Stimulated activated CD4-positive, alpha-beta T cell treated with anti-CD3 and anti-CD28 coated beads, Interleukin-4, amount 100 ng/mL, for 1 hour (primary cell): ENCODE results near the gene CDX1.

Experiments
- DNase-seq: peaks from one replicate; pipeline ENCODE4 v3.0.0-alpha.2; 2020

Gene CDX1

DNA sequence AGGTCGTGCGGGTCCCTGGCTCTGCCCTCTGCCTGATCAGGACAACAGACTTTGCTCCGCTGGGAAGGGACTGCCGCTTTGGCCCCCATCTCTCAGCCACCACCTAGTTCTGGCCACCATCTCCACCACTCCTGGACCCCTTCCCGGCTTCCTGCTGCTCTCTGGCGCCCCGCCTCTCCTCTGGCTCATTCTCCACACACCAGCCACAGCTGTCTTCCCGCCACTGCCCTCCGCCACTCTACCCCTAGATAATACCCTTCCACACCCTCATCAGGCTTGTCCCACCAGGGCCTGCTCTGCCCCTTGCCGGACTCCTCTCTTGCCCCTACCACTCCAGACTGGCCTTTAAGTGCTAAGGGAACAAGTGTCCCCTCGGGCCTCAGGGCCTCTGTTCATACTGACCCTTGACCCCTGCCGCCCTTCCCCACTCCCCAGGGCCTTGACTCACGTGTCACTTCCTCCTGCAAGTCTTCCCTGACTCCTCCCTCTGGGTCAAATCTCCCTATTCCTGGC lies 3.0 kb upstream of the CDX1 start:
- no peak for DNase-seq

DNA sequence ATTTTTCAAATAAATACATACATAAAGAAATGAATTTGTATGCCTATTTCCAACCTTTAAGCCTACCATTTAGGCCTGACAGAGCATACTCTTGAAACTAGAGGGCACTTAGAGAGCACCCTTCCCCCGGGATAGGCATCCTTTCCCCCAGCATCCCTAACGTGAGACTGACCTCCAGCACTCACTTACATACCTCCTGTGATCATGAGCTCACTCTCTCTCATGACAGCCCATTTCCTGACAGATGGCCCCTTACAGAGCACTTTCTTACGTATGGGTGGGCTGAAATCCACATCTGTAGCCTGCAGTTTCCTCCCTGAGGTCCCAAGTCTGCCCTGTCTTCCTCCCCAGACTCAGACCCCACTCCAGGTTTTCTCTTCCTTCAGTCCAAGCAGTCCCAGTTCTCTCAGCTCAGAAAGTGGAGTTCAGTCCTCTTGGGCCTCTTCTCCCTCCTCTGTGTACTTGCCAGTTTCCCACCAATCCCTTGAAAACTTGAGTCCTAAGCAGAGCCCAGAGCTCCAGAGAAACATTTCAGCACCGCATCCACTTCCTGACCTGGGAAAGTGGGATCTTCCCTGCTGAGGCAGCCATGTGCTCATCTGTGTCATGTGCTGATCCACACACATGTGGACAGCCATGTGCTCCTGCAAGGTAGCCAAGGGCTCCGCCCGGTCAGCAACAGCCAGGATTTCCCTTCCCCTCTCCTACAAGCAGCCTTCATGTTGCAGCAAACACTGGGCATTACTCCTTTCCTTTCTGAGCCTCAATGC lies 2.2 kb upstream of the CDX1 start:
- no peak for DNase-seq

DNA sequence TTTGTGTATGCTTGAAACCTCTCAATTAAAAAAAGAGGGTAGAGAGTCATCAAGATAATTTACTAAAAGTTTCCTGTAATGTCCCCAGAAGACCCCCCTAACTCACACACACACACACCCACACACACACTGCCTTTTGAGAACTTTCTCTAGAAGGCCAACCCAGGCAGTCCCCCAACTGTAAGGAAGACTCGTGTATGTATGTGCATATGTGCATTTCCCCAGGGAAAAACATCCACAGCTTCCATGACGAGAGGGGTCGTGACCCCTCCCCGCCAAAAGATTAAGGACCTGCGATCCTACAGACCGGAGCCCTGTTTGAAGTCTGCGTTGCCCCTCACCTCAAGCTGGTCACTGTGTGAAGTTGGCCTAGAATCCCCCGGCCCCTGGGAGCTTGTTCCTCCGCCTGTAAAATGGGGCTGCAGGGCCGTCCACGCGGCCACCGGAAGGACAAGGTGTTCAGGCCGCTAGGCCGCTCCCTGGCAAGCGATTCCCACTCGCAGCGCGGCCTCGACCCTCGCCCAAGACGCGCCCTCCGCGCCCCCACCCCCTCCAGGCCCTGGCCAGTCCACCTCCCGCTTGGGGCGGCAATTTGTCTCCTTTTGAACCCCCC lies 435 bp upstream of the CDX1 start:
- DNase-seq = no peak

DNA sequence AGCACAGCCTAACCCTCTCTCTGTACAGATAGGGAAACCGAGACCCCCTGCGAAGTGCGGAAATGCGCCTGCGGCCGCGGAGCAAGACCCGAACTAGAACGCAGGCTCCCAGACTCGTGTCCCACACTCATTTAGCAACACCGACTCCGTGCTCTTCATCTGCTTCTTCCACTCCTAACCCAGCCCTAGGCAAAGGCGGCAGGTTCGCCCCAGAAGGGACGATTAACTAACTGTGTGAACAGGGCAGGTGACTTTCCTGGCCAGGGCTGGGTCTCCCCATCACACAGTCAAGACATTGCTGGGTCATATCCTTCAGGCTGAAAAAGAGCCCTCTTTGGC lies 903 bp downstream of the CDX1 start:
- DNase-seq = no peak

DNA sequence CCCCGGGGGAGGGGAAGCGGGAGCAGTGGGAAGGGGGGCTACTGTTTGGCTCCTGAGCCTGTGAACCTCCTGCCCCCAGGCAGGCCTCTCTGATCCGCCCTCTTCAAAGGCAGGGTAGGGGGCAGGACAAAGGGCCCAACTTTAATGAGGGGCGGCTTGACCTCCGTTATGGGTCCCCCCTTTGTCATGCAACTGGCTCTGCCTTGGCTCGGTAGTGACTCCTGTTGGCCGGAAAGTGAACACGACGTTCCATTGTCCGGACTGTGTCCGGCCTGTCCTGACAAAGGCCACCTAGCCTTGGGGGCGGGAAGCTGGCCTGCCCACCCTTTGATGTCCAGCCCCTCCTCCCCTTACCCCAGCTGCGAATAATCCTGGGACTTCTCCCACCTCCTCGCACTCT lies 1.3 kb downstream of the CDX1 start:
- no peak for DNase-seq

DNA sequence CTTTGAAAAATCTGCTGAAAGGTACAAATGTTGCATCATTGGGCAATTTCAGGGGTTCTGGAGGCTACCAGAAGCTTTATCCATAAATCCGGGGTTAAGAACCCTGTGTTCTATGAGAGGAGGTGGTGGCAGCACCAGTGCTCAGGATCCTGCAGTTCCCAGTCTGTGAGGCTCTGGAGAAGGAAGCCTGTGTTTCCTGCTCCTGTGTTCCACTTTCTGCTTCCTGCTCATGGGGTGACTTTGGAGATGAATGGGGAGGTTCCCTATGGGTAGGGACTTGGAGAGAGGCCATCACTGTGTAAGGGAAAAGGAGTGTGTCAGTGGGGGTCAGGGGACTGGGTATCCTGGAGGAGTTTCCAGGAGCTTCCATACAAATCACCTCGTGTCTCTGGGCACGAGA lies 2.3 kb downstream of the CDX1 start:
- no peak for DNase-seq

DNA sequence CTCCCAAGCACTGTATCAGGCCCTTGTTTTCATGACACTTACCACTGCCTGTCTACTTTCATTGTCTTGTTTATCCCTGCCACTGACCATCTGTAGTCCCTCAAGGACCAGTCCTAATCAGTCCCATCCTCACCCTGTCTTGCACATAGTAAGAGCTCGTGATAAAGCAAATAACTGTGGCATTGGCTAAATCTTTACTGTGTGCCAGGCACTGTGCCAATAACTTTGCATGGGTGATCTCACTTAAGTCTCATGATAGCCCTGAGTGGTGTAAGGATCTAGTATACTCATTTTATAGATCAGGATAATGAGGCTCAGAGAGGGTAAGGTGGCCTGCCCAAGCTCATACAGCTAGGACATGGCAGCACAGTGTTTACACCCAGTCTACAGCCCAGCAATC lies 5.6 kb downstream of the CDX1 start:
- DNase-seq = no peak

DNA sequence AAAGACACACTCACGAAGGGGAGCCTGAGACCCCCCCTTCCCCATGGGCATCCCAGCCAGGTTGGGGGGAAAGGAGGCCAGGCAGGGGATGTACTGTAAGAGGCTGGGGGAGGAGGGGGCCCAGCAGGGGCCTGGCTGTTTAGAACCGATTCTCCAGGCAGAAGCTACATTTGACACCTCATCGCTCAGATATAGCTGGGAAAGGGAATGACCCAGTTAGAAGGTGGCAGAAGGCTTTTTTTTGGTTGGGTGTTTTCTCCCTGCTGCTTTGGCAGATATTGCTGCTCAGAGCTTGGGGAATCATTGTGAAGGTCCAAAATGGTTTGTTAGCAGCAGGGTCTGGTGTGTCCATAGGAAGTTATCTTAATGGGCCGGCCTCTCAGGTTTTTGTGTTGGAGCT lies 6.0 kb downstream of the CDX1 start:
- no peak for DNase-seq

DNA sequence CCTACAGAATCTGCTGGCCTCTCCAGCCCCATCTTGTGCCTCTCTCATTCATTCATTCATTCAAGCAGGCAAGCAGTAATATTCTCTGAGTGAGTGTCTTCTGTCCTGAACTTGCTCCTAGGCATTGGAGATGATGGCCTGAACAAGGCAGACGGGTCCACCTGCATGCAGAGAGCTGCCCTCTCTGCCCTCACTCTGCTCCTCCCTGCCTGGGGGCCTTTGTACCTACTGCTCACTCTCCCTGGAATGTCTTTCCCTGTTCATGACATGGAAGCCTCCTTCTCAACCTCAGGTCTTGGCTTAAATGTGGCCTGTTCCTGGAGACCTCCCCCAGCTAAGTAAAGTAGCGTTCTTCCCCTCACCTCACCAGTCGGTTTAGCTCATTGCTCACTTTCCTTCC lies 6.6 kb downstream of the CDX1 start:
- no peak for DNase-seq

DNA sequence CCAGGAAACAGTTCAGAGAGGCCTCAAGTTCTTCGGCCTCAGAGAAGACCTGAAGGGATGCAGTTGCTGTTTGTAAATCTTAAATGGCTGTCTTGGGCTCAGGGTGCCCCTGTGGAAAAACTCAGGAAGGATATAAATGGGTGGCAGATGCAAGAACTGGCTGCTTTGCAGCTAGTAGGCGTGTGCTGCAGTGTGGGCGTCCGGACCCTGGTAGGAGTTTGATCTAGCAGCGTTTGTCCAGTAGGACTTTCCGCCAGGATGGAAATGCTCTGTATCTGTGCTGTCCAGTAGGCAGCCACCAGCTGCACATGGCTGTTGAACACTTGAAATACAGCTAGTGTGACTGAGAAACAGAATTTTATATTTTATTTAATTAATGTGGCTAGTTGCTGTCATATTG lies 7.7 kb downstream of the CDX1 start:
- DNase-seq = no peak

DNA sequence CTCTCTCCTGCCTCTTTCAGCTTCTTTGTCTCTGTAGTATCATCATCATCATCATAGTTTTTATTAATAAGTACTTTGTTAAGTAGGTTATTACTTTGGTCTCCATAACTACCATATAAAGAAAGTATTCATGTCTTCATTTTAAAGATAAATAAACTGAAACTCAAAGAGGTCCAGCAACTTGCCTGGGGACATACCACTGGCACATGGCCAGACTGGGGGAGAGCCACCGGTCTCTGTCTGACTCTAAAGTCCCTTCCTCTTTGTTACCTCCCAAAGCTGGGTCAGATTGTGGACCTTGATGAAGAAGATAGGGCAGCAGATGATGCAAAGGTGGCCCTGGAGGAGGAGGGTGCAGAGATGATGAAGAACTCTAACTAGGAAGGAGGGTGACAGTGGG lies 8.5 kb downstream of the CDX1 start:
- no peak for DNase-seq

DNA sequence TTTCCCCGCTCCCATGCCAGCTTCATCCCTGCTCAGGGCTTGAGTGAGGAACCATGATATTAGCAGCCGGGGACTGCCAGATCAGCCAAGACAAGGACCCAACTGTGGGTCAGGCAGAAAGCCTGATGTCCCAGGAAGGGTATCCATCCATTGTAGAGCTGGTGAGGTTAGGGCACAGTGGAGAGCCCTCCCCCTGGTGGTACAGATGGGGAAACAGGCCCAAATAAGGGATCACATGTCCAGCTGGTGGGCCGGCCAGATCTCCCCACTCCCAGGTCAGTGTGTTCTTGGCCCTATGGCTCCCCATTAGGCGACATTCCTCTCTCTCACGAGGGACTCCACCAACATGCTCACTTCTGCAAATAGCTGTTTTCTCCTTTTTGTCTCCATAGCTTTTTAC lies 9.0 kb downstream of the CDX1 start:
- no peak for DNase-seq

DNA sequence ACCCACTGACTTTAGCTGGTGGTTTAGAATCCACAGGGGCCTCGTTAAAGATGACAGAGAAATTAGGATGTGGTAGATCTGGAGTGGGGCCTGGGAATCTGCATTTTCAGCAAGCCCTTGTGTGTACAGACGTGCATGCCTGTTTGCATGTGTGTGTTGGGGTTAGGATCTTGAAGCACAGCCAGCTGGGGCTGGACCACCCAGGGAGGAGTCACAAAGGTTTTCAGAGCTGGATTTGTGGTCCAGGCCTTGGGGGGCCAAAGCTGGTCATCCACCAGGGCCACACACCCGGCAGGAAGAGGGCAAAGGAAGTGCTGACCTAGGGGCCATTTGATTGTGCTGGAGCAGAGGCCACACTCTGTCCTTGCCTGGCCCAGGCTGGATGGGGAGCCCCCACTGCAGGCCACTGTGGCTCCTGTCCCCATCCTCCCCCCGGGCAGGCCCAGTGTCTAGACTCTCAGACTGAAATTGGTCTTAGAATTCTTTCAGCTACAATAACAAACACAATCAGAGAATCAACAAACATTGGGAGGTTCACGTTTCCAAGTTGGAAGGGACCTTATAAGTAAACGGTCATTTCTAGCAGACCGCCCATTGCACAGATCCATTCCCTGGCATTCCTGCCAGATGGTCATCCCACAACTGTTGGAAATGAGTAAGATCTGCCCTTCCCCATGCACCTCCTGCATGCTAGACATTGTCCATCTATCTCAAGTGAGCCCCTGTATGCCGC lies 10.3 kb downstream of the CDX1 start:
- no peak for DNase-seq

DNA sequence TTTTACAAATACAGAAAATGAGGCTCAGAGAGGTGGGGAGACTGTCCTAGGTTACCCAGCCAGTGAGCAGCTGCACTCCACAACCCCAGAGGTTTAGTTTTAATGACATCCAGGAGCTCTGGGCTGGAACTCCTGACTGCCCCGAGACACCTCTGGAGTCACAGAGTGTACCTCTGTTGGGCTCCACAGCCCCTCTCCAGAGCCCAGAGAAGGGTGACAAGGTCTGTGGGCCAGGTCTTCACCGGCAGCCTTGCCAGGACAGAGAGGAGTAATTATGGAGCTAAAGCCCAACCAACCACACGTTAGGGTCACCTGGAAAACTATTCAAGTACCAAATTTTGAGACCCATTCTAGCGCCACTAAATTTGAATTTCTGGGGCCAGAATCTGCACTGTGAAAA lies 11.1 kb downstream of the CDX1 start:
- DNase-seq = no peak

DNA sequence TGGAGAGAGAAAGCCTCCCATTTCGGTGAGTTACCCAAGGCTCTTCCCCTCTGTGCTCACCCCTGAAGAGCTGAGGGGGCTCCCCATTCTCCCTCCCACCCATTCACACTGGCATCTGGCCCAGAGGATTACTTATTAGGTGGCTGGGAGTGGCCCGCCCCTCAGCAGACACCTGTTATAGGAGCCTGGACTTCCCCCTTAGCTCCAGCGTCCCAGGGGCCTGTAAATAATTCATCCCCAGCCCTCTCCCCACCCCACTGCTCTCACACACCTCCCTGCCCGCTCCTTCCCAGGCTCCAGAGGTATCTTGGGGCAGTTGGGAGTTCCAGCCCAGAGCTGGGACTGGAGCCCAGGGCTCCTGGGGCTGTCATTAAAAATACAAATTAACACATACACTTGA lies 11.7 kb downstream of the CDX1 start:
- DNase-seq = no peak

DNA sequence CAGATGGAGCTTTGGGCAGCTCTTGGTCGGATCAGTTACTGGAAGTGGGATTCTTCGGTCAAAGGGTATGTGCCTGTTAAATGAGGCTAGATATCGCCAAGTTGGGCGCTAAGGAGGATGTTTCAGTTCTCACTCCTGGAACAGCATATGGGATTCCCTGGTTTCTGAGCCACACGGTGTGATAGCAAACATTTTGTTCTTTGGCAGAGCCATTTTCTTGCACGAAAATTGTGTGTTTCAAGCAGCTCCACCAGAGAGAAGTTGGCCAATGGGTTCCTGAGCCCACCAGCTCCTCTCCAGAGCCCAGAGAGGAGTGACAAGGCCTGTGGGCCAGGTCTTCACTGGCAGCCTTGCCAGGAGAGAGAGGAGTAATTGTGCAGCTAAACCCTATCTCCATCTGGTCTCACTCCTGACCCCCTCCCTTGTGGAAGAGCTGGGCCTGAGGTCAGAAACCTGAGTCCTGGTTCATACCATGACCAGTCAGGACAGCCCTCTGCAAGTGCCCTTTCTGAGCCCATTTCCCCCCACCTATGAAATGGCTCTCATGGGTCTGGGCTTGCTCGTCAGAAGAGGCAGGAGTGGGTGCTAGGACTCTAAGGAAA lies 12.5 kb downstream of the CDX1 start:
- no peak for DNase-seq

DNA sequence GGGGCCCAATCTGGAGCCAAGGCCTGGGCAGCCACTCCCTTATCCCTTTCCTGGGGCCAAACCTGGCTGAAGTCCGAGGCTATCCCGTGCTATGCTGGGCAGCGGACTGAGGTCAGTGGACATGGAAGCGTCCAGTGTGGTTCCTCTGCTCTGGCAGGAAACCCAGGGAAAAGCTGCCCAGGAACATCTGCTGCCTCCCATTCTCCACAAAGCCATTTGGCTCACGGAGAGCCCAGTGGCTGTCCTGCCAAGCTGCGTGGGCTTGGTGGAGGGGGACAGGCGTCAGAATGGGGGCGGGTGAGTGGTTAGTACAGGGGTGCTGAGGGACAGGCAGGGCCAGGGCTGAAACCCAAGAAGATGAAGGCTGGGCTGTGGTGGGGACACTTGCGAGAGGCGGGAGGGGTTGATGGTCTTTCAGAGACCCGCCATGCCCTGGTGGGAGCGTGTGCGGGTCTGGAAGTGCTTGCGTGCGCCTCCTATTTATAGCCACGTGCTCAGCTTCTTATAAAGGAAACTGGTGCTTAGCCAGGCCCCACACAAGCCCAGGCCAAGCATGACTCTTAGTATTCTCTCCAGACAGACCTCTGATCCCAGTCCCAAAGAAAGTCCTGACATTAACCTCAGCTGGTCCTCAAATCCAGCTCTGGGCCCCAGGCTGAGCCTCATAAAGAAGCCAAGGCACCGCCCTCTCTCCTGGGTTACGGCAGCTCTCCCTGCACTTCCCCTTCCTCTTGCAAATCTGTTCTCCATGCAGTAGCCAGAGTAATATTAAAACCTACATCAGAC lies 13.9 kb downstream of the CDX1 start:
- DNase-seq = no peak

DNA sequence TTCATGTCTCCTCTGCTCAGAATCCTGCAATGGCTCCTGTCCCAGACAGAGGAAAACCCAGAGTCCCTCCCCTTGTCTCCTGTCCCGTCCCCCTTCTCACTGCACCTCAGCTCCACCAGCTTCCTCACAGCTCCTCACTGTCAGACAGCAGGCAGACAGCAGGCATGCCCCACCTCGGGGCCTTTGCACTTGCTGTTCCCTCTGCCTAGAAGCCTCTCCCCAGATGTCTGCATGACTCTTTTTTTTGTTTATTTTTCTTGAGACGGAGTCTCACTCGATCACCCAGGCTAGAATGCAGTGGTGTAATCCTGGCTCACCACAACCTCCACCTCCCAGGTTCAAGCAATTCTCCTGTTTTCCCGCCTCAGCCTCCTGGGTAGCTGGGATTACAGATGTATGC lies 14.4 kb downstream of the CDX1 start:
- DNase-seq = no peak

DNA sequence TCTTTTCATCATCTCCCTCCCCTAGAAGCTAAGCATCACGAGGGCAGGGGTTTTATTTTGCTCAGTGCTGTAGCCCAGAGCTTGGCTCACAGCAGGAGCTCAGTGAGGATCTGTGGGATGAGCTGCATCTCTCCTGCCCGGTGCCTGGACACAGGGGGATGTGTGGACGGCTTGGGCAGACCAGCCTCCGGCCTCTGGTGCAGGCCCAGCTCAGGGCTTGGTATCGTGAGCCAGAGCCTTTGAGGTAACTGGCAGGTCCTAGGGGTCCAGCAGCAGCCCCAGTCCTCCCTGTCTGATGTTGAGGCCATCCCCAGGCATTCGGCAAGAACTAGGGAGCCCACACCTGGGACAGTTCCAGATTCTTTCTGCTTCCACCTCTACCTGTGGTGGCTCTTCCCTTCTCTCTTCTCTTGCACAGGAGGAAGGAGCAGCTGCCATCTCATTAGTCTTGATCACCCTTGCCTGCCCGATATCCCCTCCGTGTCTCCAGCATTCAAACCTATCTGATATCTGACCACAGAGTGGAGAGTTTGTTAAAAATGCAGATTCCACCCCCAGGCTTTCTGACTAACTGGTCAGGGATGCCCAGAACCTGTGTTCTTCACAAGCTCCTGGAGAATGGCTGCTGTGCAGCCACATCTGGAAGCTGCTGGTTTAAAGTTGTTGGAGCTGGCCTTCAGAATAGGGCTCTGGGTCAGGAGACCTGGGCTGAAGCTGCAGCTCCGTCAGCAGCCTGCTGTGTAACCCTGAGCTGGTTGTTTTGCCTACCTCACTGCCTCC lies 15.4 kb downstream of the CDX1 start:
- no peak for DNase-seq

DNA sequence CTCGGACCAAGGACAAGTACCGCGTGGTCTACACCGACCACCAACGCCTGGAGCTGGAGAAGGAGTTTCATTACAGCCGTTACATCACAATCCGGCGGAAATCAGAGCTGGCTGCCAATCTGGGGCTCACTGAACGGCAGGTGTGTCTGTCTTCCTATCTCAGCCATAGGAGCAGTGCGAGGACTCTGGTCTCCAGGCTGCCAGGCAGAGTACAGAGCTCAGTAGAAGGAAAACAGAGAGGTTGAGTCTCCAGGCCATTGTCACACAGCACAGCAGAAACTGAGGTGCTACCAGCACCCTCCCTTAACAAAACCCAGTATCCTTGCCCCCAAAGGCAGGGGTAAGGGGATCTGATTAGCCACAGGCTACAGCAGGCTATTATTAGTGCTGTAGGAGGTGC lies 16.2 kb downstream of the CDX1 start:
- no peak for DNase-seq

DNA sequence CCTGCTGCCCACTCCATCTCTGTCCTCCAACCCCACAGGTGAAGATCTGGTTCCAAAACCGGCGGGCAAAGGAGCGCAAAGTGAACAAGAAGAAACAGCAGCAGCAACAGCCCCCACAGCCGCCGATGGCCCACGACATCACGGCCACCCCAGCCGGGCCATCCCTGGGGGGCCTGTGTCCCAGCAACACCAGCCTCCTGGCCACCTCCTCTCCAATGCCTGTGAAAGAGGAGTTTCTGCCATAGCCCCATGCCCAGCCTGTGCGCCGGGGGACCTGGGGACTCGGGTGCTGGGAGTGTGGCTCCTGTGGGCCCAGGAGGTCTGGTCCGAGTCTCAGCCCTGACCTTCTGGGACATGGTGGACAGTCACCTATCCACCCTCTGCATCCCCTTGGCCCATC lies 16.9 kb downstream of the CDX1 start:
- DNase-seq = no peak

DNA sequence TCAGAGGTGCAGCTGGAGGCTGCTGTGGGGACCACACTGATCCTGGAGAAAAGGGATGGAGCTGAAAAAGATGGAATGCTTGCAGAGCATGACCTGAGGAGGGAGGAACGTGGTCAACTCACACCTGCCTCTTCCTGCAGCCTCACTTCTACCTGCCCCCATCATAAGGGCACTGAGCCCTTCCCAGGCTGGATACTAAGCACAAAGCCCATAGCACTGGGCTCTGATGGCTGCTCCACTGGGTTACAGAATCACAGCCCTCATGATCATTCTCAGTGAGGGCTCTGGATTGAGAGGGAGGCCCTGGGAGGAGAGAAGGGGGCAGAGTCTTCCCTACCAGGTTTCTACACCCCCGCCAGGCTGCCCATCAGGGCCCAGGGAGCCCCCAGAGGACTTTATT lies 17.4 kb downstream of the CDX1 start:
- no peak for DNase-seq
